GM19463 (cell line): ENCODE results near the gene SLC16A9.
A peak's percentile ranks its signal among the peaks of the same experiment; 100 is the strongest.

Experiments
- ATAC-seq: cut with Tn5 transposase; IDR thresholded peaks from one replicate; pipeline ENCODE4 v1.9.1; 2021; ENCODE audit warnings: mild to moderate bottlenecking, moderate library complexity; ENCODE audit not compliant: unreplicated experiment

Gene SLC16A9

DNA sequence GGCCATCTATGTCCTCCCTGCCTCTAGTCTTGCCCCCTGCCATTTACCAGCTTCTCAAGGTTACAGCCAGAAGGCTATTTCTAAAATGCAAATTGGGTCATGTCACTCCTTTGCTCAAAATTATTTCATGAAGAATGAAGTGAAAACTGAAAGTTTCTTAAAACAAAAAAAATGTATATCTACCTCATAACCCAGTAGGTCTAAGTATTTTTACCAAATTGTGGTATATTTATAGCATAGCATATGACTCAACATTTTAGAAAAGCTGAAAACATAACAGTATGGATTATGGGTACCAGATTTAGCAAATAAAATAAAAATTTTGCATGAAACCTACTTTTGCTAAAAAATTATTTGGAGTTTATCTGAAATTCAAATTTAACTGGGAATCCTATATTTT lies 78.4 kb downstream of the SLC16A9 start:
- ATAC-seq: no peak

DNA sequence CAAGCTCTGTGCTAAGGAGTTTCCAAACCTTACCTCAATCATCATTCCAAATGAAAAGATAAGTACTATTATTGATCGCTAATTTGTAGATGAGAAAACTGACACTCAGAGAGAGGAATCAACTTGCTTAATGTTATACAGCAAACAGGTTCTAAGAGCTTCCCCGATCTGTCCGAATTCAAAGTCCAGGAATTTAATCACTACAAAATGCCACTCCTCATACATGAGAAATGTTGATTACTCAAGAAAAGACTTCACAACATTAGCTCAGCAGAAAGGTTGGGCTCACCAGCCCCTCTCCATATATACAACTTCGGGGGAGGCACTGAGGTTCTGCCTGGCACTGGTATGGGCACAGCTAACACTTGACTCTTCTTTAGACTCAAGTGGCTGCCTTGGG lies 80.7 kb downstream of the SLC16A9 start:
- ATAC-seq: no peak

DNA sequence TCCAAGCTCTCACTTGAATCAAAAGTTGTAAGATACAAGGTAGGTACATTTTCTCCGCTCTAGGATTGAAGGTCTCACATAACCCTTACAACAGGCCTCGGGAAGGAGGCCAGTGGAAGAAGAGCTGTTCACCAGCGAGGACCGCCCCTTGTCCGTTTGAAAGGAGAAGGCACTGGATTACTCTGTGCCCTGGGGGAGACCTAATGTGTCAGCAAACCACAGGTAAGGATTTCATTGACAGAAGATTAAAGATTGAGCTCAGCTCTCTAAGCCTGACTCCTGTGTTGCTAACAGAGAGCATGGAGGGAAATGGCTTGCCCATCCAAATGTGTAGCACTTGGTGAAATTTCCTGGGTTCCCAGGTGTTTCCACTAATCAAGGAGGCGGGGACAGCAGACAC lies 81.2 kb downstream of the SLC16A9 start:
- no peak for ATAC-seq

DNA sequence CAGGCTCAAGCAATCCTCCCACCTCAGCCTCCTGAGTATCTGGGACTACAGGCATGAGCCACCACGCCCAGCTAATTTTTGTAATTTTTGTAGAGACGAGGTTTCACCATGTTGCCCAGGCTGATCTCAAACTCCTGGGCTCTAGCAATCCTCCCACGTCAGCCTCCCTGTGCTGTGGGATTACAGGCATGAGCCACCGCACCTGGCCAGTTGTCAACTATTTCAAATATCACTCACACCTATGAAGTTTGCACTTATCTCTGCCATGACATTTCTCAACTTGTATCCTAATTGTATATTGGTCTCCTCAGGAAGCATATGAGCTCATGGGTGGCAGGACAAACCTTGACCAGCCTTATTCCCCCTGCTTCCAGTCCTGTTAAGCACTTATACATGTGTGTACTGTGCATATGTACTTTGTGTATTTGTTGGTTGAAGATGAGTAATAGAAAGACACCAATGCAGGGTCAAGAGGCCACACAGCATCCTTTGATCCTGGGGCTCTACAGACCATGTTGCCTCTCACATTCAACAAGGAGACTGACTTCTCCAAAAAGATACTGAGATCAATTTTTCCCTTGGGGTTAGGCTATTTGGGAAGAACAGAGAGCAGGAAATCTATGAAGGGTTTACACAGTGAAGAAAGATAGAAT lies 82.2 kb downstream of the SLC16A9 start:
- ATAC-seq: no peak

DNA sequence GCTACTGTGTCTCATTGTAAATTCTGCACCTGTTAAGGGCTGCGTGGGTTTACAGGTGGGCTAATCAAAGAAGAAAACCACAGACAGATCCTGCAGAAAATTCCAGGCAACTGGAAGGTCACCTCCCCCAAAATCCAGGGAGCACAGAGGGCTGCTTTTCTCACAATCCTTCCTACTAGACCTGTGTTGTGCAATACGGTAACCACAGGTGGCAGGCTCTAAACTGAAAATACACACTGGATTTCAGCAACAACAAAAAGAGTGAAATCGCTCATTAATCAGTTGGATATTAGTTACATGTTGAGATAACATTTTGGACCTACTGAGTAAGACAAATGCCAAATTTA lies 83.2 kb downstream of the SLC16A9 start:
- no peak for ATAC-seq

DNA sequence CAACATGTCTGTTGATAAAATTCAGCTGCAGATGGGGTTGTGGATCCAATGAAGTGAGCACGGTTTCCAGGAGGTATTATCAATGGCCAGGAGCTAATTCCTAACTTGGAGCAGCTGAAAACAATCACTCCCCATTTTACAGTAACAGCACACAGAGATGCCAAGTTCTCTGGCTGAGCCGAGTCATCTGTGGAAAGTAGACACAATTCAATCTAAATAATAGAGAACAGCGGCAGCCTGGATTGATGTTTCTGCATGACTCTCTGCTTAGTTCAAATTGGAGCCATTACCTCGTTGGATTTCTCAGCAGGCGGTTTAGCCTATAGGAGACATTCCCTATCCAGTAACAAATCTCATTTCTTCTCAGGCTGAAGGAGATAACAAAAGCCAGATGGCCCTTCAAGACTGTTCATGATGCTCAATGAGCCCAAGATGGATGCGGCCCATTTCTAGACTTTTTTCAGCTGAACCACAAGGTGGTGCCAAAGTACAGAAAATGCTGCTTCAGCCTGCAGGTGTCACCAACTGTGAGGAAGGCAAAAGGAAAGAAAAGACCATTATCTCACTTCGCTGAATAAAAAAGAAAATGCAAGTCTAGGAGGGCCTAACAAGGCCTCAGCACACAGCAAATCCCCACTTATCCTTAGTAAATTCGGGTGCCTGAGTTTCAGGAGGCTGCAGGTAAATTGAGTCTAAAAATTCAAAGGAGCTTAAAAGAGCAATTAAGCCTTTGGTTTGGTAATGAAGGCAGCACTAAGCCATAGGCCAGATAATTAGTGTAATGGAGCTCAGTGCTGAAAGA lies 83.7 kb downstream of the SLC16A9 start:
- peak; percentile 87 for ATAC-seq

DNA sequence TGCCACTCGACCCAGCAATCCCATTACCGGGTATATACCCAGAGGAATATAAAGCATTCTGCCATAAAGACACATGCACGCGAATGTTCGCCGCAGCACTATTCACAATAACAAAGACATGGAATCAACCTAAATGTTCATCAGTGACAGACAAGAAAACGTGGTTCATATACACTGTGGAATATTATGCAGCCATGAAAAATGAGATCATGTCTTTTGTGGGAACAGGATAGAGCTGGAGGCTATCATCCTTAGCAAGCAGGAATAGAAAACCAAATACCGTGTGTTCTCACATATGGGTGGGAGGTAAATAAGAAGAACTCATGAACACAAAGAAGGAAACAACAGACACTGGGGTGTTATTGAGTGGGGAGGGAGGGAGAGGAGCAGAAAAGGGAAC lies 84.7 kb downstream of the SLC16A9 start:
- ATAC-seq: no peak

DNA sequence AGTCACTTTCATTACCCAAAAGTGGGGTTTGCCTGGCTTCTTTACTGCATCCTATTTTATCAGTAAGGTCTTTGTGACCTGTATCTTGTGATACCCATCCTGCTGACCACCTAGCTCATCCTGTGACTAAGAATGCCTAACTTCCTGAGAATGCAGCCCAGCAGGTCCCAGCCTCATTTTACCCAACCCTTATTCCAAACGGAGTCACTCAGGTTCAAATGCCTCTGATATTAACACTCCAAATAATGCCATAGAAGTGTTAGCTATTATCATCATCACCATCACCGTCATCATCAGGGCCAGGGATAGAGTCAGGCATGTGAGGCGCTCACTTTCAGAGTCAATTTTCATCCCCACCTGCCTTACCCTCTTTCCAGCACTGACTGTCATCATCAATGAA lies 85.5 kb downstream of the SLC16A9 start:
- ATAC-seq: no peak

DNA sequence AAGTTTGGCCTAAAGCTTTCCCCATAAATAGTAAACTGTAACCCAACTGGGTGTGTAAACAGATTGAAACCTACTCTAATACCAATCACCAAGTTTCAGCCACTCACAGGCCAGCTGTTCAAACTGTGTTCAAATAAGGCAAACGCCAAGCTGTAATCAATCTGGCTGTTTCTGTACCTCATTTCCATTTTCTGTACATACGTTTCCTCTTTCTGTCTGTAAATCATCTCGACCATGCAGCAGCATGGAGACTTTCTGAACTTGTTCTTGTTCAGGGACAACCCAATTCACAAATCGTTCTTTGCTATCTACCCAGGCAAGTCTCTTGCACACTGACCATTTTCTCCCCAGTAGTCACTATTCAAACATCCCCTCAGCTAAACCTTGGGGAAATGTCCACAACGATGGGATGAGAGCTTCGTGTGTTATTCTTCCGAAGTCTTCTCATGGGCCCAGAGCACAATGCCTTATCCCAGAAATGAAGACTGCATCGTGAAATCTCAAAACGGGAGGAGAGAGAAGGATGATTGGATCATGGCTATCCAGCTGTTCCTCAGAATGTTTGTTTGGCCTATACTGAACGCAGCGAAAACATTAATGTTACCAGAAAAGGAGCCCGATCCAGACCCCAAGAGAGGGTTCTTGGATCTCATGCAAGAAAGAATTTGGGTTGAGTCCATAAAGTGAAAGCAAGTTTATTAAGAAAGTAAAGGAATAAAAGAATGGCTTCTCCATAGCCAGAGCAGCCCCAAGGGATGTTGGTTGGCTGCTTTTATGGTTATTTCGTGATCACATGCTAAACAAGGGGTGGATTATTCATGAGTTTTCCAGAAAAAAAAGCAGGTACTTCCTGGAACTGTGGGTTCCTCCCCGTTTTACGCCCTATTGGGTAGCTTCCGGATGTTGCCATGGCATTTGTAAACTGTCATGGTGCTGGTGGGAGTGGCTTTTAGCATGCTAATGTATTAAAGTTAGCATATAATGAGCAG lies 86.2 kb downstream of the SLC16A9 start:
- no peak for ATAC-seq

DNA sequence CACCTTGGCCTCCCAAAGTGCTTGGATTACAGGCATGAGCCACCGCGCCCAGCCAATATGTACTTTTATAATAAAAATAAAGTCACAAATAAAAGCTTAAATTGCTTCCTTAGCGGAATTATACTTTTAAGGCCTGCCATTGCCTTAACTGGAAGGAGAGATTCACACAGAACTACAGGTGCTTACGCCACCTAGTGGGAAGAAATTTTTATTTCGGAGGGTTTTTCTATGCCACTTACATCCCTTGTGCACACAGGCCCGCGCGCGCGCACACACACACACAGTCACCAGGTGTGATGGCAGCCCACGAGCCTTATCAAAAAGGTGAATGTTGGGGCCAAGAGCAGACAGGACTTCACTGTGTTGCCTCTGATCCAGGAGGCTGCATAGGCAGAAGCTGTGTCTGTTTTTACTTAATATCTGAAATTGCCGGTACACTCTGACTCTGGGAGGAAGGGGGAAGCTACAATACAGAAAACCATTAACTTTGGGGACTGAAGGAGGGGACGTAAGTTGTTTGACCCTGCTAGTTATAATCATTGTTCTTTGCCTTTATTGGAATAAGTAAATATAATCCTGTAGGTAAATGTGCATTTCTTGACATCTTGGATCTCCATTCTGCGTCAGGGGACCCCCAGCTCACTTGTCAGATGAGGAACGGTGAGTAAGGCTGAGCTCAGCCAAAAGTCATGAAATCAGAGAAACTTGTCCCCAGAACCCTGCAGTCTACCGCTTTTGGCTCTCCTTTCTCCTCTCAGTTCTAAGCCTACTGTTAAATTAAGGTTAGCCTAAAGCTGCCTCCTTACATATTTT lies 87.1 kb downstream of the SLC16A9 start:
- no peak for ATAC-seq

DNA sequence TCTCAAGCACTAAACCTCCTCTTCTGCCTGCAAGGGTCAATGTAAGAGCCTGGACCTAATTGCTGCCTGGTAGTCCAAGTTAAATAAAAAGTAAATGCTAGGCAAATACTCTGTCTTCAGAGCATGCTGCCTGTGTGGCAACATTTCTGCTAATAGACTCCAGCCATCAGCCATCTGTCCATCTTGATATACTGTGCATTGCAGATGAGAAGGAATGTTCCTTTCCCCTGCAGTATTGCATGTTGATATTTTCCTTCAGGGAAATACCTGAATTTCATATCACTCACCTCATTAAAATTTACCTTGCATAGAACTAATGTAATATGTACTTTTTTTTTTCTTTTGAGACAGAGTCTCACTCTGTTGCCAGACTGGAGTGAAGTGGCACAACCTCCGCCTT lies 87.9 kb downstream of the SLC16A9 start:
- no peak for ATAC-seq

DNA sequence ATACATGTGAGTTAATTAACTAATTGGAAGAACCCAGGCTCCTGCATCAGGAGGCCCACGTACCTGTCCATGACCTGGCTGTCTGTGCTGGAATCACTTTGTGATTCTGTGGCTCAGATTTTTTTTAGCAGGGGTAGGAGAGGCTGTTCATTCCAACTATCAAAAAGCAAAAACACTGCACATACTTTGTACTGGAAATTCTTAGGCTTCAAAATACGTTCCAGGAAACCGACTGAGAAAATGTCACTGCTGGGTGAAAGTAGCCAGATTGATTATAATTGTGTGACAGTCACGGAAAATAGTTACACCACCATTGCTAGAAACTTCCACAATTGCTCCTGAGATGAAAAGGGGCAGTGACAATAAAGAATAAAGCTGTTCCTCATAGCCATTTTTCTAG lies 91.0 kb downstream of the SLC16A9 start:
- ATAC-seq: no peak

DNA sequence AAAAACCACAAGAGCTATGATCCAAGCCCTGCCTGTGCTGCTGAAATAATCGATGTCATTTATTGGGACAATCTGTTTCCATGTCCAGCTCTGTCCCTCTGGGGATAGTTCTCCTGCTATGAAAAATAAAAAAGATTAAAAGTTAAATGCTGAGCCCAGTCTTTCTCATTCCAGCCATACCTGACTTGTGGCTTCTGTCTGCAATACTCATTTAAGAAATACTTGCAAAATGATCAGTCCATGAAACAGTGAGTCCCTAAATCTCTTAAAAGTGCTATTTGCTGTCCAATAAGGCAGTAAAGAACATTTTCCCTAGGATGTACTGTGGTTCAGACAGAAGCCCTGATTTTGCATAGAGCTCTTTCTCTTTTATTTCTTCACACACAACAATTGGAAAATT lies 91.7 kb downstream of the SLC16A9 start:
- no peak for ATAC-seq

DNA sequence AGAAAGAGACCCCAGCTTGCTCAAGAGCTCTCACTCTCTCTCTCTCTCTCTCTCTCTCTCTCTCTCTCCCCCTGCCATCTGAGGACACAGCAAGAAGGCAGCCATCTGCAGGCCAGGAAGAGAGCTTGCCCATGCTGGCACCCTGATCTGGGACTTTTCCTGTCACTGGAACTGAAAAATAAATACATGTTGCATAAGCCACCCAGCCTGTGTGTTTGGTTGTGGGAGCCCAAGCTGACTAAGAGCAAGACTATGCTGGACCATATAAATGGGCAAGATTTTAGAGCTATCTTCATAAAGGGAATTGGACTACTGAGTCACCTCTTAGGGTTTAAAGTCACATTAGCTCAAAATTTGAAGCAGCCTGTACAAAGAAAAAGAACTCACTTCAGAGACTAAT lies 98.6 kb downstream of the SLC16A9 start:
- peak; percentile 48 for ATAC-seq

DNA sequence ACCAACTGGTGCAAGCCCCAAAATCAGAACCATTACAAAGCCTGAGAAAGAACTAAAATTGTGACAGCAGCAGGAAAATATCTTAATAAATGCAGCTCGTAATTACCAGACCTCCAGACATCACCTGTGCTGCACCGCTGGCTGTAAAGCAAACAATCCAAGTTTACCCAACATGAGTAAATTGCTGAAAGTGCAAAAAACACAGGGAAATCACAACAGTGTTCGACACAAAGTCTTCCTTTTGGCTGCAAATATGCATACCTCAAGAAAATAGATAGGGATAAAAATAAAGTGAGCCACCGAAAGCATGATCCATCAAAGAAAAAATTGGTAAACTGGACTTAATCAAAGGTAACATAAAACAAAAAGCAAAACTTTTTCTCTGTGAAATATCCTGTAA lies 101.7 kb downstream of the SLC16A9 start:
- ATAC-seq: no peak

DNA sequence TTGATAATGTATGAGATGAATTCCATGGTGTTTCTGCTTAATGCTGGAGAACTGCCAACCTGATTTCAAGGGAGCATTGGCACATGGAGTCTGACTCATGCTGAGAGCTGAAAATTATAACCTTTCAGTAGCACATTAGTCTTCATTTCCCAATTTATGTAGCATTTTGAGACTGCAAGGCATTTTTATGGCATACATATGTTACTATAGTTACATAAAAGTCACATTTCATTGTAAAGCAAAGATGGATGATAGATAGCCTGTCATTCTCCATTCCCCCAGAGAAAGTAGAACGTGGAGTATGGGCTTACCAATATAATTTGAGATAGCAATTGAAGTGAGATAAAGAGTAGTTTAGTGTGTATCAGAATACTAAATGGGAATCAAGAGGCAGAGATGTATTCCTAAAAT lies 103.1 kb downstream of the SLC16A9 start:
- ATAC-seq: no peak

DNA sequence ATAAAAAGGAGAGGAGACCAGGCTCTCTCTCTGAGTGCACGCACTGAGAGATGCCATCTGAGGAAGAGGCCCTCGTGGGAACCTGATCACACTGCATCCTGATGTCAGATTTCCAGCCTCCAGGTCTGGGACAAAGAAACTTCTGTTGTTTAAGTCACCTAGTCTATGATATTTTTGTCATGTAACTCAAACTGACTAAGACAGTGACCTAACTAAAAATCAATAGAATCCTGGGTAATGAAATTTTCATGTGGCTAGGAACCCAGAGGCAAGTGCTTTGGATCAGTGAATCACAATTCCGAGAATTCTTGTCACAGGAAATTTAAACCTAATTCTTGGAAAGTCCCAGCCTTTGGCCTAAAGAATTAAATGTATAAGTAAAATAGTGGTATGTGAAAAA lies 107.7 kb downstream of the SLC16A9 start:
- no peak for ATAC-seq
